ENCODE data around the gene INCENP. TPM values are rescaled to one million over a fixed set of nuclear protein-coding genes. Genes with fewer than 3 reads are reported as not detected.

INCENP gene
- polyA plus RNA-seq, 1 of the 3 experiments (the other 2 are of a cell fraction) = 20.1 TPM

DNA sequence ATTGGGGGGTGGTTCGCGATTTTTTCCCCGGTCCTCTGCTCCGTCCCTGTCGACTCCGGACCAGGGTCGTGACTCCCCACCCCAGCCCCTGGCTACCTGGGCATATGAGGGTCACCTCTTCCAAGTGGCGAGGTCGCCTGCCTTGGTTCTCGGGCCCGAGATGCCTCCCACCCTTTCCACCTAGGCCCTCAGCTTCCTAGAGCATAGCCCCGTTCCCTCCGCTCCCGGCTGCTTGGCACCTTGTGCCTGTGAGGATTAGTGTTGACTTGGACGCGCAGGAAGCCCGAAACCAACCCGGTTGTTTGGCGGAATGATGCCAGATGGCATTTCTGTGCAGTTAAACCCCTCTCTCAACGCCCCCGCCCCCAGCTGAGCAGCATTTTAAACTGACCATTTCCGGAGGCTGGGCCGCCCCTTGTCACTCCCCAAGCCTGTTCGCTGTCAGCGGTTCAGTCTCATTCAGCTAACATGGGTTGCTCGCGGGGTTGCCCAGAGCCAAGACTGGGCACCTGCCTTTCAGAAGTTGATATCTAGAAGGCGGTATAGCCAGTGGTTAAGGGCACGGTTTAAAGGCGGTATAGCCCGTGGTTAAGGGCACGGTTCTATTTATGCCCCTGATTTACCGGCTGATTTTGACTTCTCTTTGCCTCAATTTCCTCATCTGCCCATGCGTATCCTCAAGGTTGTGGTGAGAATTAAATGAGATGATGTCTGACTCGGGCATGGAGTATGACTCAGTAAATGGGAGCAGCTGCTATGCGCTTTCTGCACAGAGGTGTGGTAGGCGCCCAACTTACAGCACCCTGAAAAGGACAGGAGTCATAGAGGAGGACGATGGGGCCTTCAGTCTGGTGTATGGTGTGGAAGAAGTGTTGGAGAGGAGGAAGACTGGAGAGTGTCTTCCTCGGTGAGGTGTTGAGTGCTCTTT, 639 bp downstream of the INCENP start:
- H3K4me1 ChIP-seq (ENCODE audit: control insufficient read depth in 1 of 2, insufficient read depth in 2 of 2, low read depth in 1 of 2, low read length in 1 of 2) = peaks cover 8 to 13% of the 10 kb centered on the region in 2 experiments; a peak in 2 of 4 replicates
- H3K4me3 ChIP-seq (ENCODE audit: low read depth in 2 of 2, low read length in 1 of 2) = peak overlapping the region; percentile 89
- ChIA-PET POLR2A (interaction anchor here (1.0 kb wide), 1 partner anchor 12 kb away, joined by 9 read pairs; no protein-coding TSS in a partner anchor), CTCF (interaction anchor here (0.8 to 2.2 kb wide), 9 partner anchors 10 to 254 kb away, joined by 3 to 19 read pairs (median 3); partner anchors contain the start of genes FTH1 and SCGB1D1)
- peak overlapping the region; percentile 84 for H3K9ac ChIP-seq
- H3K27ac ChIP-seq (ENCODE audit: low read depth in 2 of 2, low read length in 1 of 2) = peak overlapping the region; percentile 58 to 77
- H3K9me2 ChIP-seq = no peaks in the 10 kb centered on the region
- peaks cover 56% of the 10 kb centered on the region for H3K79me2 ChIP-seq (ENCODE audit: insufficient read depth)
- no peak for TF ChIP-seq EZH2phosphoT487 (IDR thresholded peaks at IDR 0.05; ENCODE audit: borderline replicate concordance, low read depth)
- no peak for TF ChIP-seq RAD21 (IDR thresholded peaks at IDR 0.05; ENCODE audit: low read length)
- 0 out of 2 replicates have a peak, but pooled peaks have one; percentile 42 for TF ChIP-seq POLR2AphosphoS5 (IDR thresholded peaks at IDR 0.05; ENCODE audit: low read depth, low read length)
- TF ChIP-seq SIN3A (IDR thresholded peaks at IDR 0.05; ENCODE audit: borderline replicate concordance, low read depth, low read length) = no peak
- TF ChIP-seq, protein P1, sequence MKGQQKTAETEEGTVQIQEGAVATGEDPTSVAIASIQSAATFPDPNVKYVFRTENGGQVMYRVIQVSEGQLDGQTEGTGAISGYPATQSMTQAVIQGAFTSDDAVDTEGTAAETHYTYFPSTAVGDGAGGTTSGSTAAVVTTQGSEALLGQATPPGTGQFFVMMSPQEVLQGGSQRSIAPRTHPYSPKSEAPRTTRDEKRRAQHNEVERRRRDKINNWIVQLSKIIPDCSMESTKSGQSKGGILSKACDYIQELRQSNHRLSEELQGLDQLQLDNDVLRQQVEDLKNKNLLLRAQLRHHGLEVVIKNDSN (IDR thresholded peaks at IDR 0.05; ENCODE audit: borderline replicate concordance, low read depth) = no peak
- no peak for TF ChIP-seq FOXJ3 (CRISPR knock-in tag; IDR thresholded peaks at IDR 0.05)
- TF ChIP-seq TEAD4 (IDR thresholded peaks at IDR 0.05; ENCODE audit: borderline replicate concordance, insufficient read depth) = no peak
- no peak for TF ChIP-seq FOSL2 (IDR thresholded peaks at IDR 0.05; ENCODE audit: borderline replicate concordance, low read depth)
- peak; percentile 53; the same call in 1 of the 2 replicates for TF ChIP-seq GABPA (IDR thresholded peaks at IDR 0.05; ENCODE audit: low read depth)
- no peak for TF ChIP-seq ELF1 (IDR thresholded peaks at IDR 0.05)
- TF ChIP-seq, protein P2, sequence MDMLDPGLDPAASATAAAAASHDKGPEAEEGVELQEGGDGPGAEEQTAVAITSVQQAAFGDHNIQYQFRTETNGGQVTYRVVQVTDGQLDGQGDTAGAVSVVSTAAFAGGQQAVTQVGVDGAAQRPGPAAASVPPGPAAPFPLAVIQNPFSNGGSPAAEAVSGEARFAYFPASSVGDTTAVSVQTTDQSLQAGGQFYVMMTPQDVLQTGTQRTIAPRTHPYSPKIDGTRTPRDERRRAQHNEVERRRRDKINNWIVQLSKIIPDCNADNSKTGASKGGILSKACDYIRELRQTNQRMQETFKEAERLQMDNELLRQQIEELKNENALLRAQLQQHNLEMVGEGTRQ (IDR thresholded peaks at IDR 0.05; ENCODE audit: borderline replicate concordance, low read depth, low read length) = no peak
- 0 out of 2 replicates have a peak, but pooled peaks have one; percentile 31 for TF ChIP-seq TAF1 (IDR thresholded peaks at IDR 0.05; ENCODE audit: borderline replicate concordance, low read depth, low read length)
- TF ChIP-seq, protein P3, sequence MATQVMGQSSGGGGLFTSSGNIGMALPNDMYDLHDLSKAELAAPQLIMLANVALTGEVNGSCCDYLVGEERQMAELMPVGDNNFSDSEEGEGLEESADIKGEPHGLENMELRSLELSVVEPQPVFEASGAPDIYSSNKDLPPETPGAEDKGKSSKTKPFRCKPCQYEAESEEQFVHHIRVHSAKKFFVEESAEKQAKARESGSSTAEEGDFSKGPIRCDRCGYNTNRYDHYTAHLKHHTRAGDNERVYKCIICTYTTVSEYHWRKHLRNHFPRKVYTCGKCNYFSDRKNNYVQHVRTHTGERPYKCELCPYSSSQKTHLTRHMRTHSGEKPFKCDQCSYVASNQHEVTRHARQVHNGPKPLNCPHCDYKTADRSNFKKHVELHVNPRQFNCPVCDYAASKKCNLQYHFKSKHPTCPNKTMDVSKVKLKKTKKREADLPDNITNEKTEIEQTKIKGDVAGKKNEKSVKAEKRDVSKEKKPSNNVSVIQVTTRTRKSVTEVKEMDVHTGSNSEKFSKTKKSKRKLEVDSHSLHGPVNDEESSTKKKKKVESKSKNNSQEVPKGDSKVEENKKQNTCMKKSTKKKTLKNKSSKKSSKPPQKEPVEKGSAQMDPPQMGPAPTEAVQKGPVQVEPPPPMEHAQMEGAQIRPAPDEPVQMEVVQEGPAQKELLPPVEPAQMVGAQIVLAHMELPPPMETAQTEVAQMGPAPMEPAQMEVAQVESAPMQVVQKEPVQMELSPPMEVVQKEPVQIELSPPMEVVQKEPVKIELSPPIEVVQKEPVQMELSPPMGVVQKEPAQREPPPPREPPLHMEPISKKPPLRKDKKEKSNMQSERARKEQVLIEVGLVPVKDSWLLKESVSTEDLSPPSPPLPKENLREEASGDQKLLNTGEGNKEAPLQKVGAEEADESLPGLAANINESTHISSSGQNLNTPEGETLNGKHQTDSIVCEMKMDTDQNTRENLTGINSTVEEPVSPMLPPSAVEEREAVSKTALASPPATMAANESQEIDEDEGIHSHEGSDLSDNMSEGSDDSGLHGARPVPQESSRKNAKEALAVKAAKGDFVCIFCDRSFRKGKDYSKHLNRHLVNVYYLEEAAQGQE (IDR thresholded peaks at IDR 0.05; ENCODE audit: low read depth, low read length) = no peak
- no peak for TF ChIP-seq TCF12 (IDR thresholded peaks at IDR 0.05)
- TF ChIP-seq MXI1 (IDR thresholded peaks at IDR 0.05; ENCODE audit: low read depth, low read length) = no peak; the same call in 1 of the 2 replicates
- no peak for TF ChIP-seq RXRA (IDR thresholded peaks at IDR 0.05; ENCODE audit: borderline replicate concordance, low read depth)
- TF ChIP-seq GATA2 (CRISPR knock-in tag; IDR thresholded peaks at IDR 0.05) = no peak
- TF ChIP-seq JUND (IDR thresholded peaks at IDR 0.05) = no peak
- TF ChIP-seq SMC3 (IDR thresholded peaks at IDR 0.05; ENCODE audit: low read depth, low read length) = no peak
- no peak for TF ChIP-seq NRF1 (IDR thresholded peaks at IDR 0.05; ENCODE audit: low read depth, low read length)
- TF ChIP-seq, protein P4, sequence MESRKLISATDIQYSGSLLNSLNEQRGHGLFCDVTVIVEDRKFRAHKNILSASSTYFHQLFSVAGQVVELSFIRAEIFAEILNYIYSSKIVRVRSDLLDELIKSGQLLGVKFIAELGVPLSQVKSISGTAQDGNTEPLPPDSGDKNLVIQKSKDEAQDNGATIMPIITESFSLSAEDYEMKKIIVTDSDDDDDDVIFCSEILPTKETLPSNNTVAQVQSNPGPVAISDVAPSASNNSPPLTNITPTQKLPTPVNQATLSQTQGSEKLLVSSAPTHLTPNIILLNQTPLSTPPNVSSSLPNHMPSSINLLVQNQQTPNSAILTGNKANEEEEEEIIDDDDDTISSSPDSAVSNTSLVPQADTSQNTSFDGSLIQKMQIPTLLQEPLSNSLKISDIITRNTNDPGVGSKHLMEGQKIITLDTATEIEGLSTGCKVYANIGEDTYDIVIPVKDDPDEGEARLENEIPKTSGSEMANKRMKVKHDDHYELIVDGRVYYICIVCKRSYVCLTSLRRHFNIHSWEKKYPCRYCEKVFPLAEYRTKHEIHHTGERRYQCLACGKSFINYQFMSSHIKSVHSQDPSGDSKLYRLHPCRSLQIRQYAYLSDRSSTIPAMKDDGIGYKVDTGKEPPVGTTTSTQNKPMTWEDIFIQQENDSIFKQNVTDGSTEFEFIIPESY (IDR thresholded peaks at IDR 0.05; ENCODE audit: borderline replicate concordance, low read depth) = no peak
- TF ChIP-seq RCOR1 (IDR thresholded peaks at IDR 0.05; ENCODE audit: low read length) = no peak
- TF ChIP-seq, protein P5, sequence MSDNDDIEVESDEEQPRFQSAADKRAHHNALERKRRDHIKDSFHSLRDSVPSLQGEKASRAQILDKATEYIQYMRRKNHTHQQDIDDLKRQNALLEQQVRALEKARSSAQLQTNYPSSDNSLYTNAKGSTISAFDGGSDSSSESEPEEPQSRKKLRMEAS (IDR thresholded peaks at IDR 0.05; ENCODE audit: low read depth) = no peak; the same call in 1 of the 2 replicates
- peaks cover 2 to 15% of the 10 kb centered on the region in 2 experiments for H3K36me3 ChIP-seq (replicated peaks in 1 of 2; ENCODE audit: control insufficient read depth in 1 of 2, insufficient read depth in 2 of 2, low read length in 1 of 2)
- DNase-seq = peak; percentile 69
- 4% methylated on average over 30 of the region's 39 CpGs for WGBS (ENCODE audit: low lambda C conversion rate)
- no peaks in the 10 kb centered on the region for H3K9me3 ChIP-seq
- H2AFZ ChIP-seq (ENCODE audit: low read depth) = peak overlapping the region; percentile 62
- H4K20me1 ChIP-seq (ENCODE audit: insufficient read depth) = peaks cover 21% of the 10 kb centered on the region; the same call in 1 of the 2 replicates
- no peaks in the 10 kb centered on the region for H3K27me3 ChIP-seq (ENCODE audit: insufficient read depth)
- peak overlapping the region; percentile 95 for H3K4me2 ChIP-seq
- H3F3A ChIP-seq (replicated peaks; ENCODE audit: insufficient read depth) = no peaks in the 10 kb centered on the region

Measured in SK-N-SH (cell line).